NCI-H748 treated with DMSO at 0.1 percent for 48 hours (cell line): ENCODE results near the gene ESPL1.
"Not testable (repeated sequence)": the region's sequence is repeated elsewhere in the genome, so short reads cannot be mapped to it uniquely, and the experiment has no call there.

Experiments used
- DNase-seq: peaks from one replicate; lab custom pipeline; 2025; lab: John Stamatoyannopoulos, UW

ESPL1 gene

DNA sequence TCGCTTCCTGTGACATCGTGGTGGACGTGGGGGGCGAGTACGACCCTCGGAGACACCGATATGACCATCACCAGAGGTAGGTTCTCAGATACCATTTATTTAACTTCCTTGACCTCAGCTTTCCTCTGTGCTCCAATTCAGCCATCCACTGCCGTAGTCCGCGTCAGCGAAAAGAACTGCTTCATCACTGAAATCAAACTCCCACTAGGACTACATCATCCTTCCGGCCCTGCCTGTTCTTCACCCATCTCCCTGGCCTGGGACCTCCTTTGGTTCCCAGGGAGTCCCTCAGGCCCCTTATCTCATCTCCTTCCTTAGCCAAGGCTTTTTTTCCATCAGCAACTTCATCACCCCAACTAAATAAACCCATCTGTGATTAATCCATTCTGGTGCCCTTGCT is 32.1 kb downstream of the ESPL1 start:
- DNase-seq = no peak

DNA sequence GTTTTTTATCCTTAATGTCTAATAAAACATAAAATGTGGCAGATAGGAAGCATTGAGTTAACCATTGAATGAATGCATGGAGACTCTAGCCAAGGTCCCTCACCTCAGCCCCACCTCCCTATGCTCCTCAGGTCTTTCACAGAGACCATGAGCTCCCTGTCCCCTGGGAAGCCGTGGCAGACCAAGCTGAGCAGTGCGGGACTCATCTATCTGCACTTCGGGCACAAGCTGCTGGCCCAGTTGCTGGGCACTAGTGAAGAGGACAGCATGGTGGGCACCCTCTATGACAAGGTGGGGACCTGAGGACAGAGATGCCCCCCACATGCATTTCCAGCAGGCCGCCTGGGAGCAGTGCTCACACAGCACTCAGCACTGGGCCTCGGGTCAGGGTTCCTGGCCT is 34.8 kb downstream of the ESPL1 start:
- no peak for DNase-seq

DNA sequence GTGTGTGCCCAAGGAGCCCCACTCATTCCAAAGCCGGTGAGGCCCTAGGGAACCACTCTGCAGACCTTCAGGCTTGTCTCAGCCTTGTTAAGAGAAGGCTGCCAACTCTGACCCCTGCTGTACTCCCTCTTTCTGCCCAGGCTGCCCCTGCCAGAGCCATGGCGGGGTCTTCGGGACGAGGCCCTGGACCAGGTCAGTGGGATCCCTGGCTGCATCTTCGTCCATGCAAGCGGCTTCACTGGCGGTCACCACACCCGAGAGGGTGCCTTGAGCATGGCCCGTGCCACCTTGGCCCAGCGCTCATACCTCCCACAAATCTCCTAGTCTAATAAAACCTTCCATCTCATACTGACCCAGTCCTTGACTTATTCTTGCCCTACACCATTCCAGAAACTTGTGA is 38.7 kb downstream of the ESPL1 start:
- no peak for DNase-seq

DNA sequence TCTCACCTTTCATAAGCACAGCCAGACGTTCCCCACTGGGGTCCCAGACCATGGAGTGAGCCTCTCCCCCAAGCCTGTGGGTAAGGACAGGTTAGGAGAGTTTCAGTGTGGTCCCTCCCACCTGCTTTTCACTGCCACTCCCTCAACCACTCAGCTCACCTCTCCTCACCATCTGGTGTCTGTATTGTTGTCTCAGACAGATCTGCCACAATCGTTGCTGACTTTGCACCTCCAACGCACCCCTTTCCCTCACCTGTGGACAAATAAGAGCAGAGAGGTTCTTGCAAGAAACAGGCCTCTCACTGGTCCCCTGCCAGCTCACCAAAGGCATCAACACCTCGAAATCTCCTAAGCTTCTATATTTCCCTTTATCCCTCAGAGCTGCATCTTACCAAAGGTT is 40.2 kb downstream of the ESPL1 start:
- no peak for DNase-seq

DNA sequence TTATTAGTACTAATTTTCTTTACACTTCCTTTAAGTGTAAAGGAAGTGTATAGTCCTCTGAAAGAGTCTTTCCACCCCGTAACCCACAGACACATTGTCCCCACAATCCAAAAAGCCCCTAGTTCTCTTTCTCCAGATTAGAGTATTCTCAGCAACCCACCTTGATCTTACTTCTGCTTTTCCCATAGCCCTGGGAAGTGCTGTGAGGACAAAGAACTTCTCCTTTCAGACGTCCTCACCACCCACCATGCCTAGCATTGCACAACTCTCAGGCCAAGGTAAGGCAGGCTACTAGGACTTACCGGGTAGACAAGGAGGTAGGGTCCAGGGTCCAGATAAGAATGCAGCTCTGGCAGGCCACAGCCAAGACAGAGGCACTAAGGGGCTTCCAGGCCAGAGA is 45.9 kb downstream of the ESPL1 start:
- DNase-seq = no peak

DNA sequence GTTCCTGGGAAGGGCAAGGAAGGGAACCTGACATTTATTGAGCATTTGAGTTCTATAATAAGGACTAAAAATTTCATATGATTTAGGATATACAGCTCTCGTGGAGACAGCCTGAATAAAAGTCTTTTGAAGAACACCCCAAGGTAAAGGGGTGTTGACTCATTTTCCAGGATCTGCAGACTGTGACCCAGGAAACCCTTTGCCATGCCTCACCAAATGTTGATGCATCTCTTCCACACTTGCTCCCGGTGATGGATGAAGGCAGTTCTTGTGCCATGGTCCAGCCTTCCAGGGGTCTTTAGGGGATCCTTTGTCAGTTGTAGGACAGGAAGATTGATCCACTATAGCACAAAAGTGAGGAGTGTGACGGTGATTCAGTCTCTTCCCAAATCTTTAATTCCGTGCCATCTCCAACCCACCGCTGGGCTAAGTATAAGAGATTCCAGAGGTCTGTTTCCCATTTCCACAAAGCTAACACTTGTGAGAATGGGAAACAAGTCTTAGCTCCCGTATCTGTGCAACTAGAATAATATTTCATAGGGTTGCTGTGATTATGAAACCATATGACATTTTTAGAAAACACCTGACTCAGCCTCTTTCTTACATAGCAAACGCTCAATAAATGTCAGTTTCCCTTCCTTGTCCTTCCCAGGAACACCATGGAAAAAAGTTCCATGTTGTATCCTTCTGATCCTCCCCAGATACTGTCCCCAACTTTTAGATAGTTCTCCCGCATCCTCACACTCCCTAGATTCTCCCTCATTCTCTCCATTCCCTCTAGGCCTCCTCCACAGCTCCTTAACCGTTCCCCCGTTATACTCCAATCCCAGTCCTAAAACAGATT is 52.5 kb downstream of the ESPL1 start:
- DNase-seq = no peak

DNA sequence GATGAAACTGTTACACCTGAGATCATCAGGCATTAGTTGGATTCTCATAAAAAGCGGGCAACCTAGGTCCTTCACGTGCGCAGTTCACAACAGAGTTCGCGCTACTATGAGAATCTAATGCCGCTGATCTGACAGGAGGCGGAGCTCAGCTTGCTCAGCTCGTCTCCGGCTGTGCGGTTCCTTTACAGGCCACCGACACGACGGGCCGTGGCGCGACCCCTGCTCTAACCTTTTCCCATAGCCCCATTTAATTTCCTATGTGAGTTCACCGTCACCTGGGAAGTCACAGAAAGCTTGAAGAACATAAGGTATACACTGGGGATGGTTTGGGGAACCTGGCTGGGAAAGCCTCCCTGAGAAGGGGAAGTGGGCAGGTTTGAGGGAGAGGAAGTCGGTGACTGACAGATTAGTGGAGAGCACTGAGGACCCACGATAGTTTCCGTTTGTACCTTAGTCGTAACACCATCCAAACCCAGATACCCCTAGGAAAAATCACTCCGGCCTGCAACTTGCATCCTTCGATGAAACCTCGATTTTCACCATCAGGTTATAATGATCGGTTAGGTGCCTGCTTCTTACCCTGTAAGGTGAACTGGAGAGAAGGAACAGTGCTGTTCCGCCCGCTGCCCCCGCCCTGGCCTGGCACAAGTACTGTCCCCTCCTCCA is 56.1 kb downstream of the ESPL1 start:
- DNase-seq = no peak

DNA sequence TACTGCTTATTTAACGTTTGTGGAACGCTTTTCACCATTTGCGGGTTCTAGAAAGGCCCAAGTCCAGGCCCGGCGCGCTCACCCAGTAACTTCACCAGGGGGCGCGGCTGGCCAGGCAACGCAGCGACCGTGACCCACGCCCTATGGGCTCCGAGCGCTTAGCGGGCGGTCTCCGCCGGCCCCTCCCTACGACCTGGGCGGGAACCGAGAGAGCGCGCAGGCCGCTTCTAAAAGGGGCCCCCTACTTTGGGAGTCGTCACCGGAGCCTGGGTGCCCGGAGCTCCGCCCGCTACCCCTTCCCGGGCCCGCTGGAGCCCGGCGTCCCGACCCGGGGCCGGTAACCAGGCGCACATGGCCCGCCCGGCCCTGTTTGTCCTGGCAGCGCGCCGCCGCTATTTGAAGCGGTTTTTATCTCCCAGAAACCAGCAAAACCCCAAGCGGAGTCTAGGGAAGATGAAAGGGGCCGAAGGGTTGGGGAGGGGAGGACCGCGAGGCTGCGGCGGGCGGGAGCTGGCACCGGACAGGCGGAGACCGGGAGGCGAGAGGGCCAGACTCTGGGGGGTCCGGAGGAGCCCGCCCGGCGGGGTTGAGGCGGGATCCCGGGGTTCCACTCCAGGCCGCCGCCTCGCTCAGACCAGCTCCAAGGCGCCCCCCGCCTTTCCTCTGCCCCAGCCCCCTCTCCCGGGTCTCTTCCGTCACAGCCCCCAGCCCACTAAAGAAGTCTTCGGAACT is 56.8 kb downstream of the ESPL1 start:
- DNase-seq = peak; percentile 64

DNA sequence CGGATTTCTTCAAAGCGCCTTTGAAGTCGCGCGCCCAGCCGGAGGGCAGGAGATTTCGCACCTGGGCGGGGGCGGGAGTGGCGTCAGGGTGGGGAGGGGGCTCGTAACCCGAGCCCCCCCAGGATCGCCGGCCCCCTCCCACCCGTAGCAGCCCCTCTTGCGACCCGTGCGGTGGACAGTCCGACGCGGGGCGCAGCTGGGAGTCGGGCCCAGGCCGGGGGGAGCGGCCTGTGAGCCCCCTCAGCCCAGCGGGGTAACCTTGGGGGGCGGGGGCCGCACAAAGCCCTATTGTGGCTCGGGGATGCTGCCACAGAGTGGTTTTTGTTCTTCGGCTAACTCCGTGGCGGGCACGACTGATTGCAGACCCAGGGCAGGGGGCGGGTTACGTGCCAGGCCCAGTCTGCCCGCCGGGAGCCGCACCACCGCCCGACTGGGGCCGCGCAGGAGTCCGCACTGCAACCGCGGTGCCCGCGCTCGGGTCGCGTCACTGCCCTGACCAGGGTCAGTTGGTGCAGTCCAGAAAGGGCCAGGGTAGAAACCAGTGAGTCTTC is 57.5 kb downstream of the ESPL1 start:
- peak; percentile 3 for DNase-seq

DNA sequence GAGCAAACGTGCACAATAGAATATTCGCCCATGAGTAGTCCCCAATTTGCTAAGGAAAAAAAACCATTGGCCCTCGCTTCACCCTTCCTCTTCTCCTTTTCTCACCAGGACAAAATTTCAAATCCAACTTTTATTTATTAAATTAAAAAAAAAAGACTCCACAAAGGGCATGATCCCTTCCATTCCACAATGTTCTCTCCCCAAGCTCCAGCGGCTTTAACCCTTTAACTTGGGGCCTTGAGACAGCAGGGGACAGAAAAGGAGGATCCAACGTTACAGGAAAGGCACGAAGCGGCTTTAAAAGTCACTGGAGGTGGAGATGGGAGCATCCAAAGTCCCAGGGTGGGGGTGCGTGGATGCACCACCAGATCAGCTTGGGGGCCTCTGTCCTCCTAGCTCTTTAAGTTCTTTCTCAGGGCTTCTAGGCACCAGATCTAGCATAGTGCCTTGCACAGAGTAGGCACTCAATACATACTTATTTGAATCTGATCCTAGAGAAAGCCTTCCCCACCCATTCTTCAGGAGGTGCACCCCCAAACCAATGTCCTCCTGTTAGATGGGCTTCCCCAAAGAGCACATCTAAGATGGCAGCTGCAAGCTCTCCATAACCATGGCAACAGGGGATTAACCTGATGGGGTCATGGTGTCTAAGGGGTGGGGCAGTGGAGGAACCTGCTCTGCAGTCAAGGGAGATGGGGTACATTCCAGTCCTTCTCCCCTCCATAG is 58.5 kb downstream of the ESPL1 start:
- no peak for DNase-seq

DNA sequence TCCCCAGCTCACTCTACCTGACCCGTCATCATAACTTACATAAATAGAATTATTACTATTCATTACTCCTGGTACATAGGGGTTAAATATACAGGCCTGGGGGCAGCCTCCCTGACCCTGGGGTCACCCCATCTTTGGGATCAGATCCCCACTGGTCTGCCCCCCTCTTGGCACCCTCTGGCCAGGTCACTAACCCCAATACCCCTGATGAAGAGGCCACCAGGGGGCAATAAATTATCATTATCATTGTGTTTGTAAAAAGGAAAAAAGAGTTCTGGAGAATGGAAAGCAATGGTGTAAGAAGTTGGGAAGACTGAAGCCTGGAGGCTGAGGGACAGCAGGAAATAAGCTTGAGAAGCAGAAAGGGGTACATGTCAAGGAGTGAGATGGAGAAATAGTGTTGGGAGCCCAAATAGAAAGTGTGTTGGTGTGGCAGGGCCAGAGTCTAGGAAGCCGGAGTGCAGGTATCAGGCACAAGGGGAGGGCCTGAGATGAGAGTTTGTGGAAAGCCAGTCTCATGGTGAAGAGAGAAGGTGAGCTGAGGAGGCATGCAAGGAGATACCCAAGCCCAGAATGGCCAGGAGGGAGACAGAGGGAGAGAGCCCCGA is 59.4 kb downstream of the ESPL1 start:
- no peak for DNase-seq

DNA sequence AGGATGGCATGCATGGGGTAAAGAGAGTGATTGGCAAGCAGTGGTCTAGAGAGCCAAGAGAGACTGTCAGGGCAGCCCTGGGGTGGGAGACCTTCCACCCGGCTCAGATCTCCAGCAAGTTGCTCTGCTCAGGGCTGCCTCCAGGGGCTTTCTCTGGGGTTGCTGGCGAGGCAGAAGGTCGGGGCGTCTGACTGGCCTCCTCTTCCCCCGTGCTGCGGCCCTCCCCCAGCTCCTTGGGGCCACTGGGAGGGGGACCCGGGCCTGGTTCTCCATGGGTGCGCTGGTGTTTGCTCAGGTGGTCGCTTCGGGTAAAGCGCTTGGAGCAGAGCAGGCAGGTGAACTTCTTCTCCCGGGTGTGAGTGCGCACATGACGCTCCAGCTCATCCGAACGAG is 59.9 kb downstream of the ESPL1 start:
- no peak for DNase-seq

DNA sequence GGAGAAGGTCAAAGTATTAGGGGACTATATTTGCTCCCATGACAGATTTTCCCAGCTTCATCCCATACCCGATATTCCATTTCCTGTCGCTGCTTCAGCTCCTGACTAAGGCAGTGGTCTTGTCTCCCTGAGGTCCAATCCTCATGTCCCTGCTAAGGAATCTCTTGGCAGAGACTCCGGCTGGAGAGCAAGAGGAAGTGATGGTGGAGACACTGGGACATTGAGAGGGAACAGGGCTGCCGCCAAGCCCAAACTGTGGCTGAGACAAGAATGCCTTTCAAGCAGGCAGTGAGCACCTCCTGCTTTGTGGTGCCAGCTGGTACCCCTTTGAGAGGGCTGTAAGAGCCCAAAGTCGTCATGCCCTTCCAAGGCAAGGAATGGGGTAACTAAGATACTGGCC is 62.6 kb downstream of the ESPL1 start:
- DNase-seq = no peak

DNA sequence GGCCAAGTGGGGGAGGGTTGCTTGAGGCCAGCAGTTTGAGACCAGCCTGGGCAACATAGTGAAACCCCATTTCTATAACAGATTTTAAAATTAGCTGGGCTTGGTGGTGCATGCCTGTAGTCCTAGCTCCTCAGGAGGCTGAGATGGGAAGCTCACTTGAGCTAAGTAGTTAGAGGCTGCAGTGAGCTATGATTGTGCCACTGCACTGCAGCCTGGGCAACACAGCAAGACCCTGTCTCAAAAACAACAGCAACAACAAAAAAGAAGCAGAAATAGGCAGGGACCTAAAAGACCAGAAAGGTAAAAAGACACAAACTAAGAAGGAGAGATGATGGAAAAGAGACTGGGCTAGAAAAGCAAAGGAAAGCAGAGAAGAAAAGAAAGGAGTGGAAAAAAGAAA is 64.2 kb downstream of the ESPL1 start:
- DNase-seq = not testable (repeated sequence)

DNA sequence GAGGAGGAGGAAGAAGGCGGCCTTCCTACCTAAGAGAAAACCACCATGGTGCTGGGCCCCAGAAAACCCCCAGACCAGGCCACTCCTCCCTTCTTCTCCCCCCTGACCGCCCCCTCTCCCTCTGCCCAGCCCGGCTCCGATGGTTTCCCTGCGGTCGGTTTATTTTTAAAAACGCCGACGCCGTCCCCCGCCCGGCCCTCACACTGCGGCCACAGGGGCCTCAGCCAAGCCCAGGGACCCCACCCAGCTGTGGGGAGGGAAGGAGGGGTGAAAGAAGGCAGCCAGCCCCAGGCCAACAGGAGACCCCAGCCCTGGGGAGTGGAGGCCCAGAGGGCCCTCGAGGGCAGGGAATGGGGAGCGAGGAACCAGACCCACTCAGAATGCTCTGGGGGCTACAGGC is 64.6 kb downstream of the ESPL1 start:
- DNase-seq = no peak

DNA sequence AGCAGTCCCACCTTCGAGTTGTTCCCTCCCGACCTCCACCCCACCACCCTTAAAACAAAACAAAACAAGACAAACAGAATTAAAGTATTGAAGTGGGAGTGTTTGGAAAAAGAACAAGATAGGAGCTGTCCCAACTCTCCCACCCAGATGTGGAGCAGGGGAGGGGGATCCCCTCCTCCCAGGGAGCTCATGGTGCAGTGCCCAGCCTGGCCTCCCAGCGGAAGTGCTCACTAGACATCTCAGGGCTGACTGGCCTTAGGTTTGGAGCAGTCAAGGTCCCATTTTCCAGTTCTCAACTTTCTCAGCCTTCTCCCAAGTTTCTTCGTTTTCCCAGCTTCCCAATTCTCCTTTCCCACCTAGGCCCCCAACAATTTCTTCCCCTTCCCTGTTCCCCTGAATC is 65.2 kb downstream of the ESPL1 start:
- no peak for DNase-seq

DNA sequence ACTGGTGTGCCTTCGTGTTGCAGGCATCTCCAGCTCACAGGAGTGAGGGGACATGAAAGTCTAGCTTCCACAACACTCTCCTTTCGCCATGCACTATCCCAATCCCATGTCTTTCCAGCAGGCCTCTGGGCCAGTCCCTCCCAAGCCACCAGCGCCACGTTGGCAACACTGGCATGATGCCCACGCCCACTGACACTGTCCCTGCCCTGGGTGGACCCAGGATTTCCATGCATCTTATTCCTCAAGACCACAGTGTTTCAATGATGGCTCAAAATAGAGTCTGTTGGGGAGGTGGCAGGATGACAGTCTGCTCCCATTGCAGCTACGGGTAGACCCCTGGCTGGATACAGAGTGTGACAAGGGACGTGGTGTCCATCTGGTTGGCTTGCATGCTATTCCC is 65.7 kb downstream of the ESPL1 start:
- no peak for DNase-seq

DNA sequence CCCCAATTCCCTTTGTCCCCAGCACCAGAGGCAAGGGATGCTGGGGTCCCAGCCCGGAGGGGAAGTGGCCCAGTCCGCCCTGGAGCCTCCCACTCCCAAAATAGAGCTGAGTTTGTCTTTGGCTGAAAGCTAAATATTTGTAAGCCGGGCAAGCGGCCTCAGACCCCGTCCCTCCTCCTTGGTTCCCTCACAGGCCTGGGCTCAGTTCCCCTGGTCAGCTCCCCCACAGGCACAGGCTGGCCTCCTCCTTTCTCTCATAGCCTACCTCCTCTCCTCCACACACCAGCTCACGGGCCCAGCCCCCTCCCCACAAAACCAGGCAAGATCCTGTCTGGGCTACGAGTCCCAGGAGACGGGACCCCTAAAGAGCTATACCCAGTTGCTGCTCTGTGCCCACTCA is 66.7 kb downstream of the ESPL1 start:
- DNase-seq = no peak

DNA sequence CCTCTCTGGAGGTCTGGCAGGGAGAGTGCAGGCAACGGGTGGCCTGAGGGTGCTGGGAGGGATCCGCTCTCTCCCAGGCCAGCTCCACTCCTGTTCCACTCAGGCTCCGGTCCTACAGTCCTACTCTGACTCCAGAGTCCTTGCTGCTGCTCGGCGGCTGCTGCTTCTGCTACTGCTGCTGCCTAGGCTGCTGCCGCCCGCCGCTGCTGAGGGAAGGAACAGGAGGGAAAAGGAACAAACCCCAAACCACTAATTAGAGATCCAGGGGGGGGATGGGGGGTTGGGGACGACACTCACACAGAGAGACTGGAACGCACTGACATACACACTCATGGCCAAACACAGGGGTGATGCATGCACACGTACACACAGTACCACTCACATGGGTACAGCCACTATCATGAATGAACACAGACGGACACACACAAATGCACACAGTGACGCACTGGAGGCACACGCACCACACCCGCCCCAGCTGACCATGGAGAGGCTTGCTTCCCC is 68.1 kb downstream of the ESPL1 start, which contains the start of gene SP7:
Gene SP7 (minus strand): TSS at position 174 of the 501 bp plus-strand sequence. CDS start 708 bp downstream, outside the sequence.
- DNase-seq = no peak

DNA sequence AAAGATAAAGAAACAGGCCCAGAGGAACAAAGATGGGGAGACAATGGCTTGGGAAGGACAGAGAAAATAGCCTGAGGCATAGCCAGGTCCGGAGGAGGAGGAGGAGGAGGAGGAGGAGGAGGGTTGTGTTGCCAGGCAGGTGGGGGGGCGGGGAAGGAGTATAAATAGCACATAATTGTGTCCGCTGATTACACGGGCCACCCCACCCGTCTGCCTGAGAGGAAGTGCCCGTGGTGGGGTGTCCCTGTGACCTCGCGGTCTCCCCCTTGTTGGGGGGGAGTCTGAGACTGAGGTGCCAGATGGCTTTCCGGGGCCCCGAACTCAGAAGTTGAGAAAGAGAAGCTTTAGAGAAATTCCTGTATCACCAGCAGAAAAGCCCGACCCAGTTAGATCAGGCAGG is 69.9 kb downstream of the ESPL1 start:
- no peak for DNase-seq

DNA sequence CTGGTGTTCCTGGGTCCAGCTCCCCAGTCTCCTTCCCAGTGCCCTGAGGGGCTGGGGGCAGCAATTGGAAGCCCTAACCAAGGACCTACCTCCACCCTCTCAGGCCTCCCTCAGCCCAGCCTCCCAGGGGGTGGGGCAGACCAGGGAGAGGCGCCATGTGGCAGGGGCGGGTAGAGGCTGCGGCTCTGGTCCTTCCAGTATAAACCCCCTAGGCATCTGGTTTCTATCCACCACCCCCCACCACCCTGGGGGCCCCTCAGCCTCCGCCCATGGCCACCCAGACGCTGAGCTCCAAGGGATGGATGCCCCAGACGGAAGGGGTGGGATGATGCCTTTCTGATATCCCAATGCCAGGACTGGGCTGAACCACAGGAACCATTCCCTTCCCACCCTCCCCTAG is 70.8 kb downstream of the ESPL1 start:
- DNase-seq = no peak
